GM18502 (cell line): ENCODE results near the gene SPATA7.
A peak's percentile ranks its signal among the peaks of the same experiment; 100 is the strongest.
"Not testable (repeated sequence)": the region's sequence is repeated elsewhere in the genome, so short reads cannot be mapped to it uniquely, and the experiment has no call there.

Source experiments
- ATAC-seq: cut with Tn5 transposase; IDR thresholded peaks from one replicate; pipeline ENCODE4 v1.9.1; 2021; ENCODE audit warnings: mild to moderate bottlenecking; ENCODE audit not compliant: unreplicated experiment, poor library complexity

The SPATA7 gene, protein sequence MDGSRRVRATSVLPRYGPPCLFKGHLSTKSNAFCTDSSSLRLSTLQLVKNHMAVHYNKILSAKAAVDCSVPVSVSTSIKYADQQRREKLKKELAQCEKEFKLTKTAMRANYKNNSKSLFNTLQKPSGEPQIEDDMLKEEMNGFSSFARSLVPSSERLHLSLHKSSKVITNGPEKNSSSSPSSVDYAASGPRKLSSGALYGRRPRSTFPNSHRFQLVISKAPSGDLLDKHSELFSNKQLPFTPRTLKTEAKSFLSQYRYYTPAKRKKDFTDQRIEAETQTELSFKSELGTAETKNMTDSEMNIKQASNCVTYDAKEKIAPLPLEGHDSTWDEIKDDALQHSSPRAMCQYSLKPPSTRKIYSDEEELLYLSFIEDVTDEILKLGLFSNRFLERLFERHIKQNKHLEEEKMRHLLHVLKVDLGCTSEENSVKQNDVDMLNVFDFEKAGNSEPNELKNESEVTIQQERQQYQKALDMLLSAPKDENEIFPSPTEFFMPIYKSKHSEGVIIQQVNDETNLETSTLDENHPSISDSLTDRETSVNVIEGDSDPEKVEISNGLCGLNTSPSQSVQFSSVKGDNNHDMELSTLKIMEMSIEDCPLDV

DNA sequence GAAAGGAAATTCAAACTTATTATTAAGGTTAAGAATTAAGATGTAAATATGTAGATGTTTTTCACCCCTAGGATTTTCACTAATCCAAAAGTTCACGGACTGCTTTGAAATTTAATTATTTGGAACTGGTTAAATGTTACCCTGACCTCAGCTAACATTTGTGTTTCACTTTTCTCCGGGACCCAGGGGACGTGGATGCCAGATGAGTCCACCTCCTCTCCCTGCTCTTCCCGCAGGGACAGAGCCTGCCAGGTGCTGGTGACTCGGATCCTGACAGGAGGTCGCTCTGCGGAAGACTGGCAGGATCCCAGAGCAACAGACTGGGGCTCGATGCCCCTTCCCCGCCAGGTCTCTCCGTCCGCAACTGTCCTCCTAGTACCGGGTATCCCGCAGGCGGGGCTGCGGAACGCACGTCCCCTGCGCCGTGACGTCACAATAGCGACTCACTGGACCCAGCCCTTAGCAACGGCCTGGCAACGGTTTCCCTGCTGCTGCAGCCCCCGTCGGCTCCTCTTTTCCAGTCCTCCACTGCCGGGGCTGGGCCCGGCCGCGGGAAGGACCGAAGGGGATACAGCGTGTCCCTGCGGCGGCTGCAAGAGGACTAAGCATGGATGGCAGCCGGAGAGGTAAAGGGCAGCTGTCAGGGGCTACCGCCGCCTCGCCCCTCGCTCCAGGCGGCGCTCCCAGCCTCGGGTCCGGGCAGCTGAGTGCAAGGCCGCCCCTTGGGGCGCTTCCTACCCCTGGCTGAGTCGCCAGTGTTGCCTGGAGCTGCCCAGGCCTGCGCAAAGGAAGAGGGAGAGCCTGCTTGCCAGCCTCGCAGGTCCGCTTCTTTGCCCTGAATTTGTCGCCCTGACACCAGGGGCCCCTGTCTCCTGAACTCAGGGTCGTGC is at the start of gene SPATA7:
TSS of gene SPATA7 (plus strand) at position 446 of the 890 bp plus-strand sequence. CDS start at position 608, 162 bp downstream.
- peak; percentile 99 for ATAC-seq

DNA sequence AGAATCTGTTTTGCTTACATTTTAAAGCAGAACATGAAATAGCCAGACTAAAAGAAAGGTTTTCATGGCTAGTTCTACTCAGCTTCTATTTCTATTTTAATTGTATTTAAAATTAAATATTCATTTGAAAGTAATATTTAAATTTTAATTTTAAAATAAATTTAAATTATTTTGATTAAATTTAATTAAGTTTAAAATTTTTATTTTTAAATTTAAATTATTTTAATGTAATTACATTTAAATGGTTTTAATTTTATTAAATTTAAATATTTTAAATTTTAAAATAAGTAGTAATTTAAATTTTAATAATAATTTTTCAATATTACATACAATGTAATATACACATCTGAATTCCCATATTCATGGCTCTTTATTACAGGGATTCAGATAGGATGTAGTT is 45.1 kb upstream of the SPATA7 start:
- no peak for ATAC-seq

DNA sequence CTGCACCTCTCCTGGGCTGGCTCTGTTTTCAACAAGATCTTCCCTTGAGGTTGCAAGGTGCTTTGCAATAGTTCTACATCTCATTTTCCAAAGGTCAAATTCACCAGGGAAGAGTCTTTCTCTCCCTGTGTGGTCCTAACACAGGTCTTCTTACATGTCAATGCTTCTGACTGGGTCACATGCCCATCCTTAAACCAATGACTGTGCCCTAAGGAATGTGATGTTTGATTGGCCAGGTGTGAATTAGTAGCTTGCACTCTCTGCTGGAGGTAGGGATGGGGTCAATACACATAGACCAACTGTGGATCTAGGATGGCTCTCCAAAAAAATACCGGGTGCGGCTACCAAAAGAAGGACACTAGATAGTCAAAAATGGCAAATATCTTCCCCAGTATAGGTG is 42.5 kb upstream of the SPATA7 start:
- ATAC-seq: no peak

DNA sequence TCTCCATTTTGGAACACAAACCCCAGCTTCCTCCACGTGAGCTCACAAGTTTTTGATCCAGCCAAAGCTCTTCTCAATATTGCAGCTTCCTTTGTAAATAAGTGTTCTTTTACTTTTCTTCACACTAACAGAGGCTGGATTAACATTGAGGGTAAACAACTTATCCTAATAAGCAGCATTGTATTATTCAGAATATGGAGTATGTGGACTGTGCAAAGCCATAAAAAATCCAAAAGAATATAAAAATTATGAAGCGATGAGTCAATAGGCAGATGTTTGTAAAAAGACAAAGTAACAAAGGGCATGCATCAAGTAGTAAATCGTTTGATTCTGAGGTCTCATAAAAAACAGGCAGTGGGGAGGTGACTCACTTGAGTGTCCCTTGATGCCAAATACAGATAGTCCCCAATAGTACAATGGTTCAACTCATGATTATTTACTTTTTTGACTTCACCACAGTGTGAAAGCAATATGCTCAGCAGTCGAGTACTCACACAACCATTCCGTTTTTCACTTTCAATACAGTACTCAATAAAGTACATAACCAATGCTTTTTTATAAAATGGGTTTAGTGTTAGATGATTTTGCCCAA is 39.3 kb upstream of the SPATA7 start:
- ATAC-seq: no peak

DNA sequence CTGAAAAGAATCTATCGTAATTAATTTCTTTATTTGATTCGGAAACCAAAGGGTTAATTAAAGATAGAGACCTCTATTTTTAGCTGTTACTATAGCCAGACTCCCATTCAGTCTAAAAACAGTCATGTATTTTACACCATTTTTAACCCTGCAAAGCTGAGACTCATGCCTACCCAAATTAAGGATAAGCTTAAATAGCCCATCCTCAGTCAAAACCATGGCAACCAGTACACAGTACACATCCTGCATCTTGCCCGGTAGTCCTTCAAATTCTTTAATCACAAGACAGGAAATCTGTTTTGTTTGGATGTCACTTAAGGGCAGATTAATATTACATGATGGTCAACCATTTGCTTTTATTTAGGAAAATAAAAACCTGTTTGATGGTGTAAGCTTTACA is 36.9 kb upstream of the SPATA7 start:
- ATAC-seq: no peak

DNA sequence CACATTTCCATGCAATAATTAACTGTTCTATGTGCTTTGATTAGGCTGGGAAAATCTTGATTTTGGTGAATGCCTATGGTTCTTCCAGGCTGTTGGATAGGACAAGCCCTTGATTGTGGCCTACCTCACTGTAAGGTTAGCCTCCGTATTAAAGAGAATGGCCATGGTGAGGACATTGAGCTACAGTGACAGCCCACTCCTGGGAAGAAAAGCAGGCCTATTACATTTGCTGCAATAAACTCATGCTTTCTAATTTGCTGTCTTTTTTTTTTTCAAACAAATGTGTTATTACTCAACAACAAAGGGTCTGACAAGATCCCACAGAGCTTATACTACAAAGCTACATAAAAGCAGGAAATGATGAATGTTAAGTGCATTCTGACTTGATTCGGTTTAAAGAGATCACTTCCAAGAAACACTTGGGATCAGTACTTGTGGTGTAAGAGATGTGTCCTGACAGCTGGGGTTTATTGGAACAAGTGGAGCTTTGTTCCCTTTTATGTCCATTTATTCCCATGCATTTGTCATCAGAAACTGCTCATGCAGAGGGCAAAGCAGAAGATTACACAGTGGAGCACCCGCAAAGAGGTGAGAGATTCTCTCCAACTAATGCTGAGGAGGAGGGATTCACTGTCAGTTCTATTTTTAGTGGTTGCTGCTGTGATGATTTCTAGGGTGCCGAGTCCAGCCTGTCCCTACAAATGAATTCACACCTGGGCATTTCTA is 33.3 kb upstream of the SPATA7 start:
- ATAC-seq: no peak

DNA sequence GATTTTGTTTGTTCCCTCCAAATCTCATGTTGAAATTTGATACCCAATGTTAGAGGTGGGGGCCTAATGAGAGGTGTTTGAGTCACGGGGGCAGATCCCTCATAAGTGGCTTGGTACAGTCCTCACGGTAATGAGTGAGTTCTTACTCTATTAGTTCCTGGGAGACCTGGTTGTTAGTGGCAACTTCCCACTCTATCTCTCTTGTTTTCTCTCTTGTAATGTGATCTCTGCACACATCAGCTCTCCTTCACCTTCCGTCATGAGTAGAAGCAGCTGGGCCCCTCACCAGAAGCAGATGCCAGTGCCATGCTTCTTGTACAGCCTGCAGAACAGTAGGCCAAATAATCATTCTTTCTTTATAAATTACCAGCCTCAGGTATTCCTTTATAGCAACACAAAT is 32.8 kb upstream of the SPATA7 start:
- ATAC-seq: no peak

DNA sequence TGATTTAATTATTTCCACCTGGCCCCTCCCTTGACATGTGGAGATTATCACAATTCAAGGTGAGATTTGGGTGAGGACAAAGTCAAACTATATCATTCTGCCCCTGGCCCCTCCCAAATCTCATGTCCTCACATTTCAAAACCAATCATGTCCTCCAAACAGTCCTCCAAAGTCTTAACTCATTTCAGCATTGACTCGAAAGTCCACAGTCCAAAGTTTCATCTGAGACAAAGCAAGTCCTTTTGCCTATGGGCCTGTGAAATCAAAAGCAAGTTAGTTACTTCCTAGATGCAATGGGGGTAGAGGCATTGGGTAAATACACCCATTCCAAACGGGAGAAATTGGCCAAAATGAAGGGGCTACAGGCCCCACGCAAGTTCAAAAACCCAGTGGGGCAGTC is 31.1 kb upstream of the SPATA7 start:
- no peak for ATAC-seq

DNA sequence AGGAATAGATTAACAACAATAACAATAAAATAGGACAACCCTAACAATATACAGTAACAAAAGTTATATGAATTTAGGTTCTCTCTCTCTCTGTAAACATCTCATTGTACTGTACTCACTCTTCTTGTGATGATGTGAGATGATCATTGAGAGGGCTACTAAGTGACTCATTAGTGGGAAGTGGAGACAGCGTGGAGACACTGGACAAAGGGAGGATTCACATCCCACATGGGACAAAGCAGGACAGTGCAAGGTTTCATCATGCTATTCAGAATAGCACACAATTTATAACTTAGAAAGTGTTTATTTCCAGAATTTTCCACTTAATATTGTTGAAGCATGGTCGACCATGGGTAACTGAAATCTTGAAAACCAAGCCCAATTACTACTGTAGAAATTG is 26.0 kb upstream of the SPATA7 start:
- no peak for ATAC-seq

DNA sequence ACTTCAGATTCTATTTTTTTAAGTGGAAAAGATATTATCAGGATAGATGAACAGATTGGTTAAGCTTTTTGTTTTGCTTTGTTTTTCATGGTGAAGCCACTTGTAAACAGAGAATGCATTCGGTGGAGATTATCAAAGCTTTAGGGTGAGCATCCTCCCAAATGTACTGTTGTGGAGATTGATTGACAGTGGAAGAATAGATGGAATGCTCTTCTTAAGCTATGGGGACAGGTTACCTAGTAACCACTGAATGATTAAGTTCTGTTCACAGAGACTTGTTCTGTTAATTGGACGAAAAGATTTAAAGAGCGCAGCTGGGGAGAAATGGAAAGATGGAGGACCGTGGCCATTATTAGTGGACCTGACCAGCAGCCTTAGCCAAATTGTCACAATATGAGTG is 21.8 kb upstream of the SPATA7 start:
- no peak for ATAC-seq

DNA sequence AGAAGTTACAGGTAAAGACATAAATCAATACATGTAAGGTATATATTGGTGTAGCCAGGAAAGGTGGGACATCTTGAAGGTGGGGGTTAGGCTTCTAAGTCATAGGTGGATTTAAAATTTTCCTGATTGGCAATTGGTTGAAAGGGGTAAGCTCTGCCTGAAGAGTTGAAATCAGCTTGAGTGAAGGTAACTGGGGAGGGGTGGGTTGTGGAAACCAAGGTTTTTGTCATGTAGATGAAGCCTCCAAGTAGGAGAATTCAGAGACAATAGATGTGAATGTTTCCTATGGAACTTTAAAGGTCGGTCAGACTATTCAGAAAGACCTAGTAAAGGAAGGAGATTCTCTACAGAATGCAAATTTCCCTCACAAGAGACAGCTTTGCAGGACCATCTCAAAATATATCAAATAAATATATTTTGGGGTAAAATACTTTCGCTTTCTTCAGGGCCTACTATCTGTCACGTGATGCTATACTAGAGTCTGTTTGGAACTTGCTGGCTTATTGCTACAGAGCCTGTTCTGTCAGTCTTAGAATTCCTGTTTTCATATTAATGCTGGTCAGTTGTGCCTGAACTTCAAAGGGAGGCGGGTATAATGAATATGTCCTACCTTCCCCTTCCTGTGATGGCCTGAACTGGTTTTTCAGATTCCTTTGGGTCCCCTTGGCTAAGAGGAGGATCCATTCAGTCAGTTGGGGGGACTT is 20.6 kb upstream of the SPATA7 start:
- ATAC-seq: no peak

DNA sequence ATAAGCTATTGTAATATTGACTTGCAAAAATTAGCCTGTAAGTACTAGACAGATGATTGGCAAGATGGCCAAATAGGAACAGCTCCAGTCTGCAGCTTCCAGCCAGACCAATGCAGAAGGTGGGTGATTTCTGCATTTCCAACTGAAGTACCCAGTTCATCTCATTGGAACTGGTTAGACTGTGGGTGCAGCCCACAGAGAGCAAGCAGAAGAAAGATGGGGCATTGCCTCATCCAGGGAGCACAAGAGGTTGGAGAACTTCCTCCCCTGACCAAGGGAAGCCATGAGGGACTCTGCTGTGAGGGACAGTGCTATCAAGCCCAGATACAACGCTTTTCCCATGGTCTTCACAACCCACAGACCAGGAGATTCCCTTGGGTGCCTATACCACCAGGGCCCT is 16.0 kb upstream of the SPATA7 start:
- no peak for ATAC-seq

DNA sequence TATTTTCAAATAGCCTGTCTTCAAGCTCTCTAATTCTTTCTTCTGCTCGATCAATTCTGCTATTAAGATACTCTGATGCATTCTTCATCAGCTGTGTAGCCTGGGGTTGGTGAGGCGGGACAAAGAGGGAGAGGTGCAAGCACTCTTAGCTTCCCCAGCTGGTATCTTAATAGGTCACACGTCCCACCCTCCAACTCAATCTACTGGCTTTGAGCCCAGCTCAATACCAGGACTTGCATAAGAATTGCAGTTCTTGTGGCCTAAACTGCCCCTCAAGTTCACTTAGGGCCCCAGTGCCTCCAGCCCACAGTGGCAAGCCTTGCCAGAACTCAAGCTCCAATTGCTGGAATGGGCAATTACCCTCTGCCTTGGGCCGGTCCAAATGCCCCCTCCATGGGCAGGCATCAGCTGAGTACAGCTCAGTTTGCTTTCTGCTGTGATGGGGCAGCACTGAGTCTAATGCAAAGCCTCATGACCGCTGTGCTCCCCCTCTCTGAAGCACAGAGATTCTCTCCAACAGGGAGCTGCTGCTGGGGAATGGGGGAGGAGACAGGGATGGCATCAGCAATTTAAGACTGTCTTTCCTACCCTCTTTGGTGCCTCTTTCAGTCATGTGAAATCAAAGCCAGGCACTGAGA is 5.6 kb upstream of the SPATA7 start:
- ATAC-seq: no peak

DNA sequence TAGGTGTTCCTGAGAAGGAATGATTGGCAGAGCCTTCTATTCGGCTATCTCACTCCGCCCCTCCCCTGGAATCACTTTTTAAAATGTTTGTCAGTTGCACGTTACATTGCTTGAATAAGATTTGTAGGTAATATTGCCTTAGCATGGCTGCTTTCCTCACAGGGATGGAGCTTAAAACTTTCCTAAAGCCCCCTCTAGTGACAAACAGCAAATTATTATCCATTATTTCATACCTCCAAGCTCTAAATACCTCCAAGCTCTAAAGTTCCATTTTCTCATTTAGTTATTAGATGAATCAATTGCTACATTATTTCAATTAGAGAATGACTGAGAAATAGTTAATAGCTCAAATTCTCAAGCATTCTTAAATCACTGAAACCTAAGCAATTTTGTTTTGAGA is 5.1 kb upstream of the SPATA7 start:
- ATAC-seq: no peak

DNA sequence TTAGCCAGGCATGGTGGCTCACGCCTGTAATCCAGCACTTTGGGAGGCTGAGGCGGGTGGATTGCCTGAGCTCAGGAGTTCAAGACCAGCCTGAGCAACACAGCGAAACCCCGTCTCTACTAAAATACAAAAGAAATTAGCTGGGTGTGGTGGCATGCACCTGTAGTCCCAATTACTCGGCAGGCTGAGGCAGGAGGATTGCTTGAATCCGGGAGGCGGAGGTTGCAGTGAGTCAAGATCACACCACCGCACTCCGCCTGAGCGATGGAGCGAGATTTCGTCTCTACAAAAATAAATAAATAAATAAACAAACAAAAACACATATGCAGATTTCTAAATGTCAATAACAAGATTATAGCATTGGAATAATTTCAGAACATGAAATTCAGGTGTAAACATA is 3.8 kb upstream of the SPATA7 start:
- not testable (repeated sequence) for ATAC-seq

DNA sequence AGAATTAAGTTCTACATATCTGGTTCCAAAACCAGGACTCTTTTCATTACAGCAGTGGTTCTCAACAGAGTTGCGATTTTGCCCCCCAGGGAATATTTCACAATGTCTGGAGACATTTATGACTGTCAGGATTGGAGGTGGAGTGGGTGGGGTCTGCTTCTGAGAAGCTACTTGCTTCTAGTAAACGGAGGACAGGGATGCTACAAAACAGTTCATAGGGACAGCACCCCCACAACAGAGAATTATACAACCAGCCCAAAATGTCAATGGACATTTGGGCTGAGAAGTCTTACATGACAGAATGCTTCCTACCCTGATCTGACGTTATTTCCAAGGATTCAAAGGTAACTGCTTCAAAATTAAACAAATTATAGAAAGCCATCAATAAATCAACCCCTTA is 739 bp upstream of the SPATA7 start:
- ATAC-seq: no peak

DNA sequence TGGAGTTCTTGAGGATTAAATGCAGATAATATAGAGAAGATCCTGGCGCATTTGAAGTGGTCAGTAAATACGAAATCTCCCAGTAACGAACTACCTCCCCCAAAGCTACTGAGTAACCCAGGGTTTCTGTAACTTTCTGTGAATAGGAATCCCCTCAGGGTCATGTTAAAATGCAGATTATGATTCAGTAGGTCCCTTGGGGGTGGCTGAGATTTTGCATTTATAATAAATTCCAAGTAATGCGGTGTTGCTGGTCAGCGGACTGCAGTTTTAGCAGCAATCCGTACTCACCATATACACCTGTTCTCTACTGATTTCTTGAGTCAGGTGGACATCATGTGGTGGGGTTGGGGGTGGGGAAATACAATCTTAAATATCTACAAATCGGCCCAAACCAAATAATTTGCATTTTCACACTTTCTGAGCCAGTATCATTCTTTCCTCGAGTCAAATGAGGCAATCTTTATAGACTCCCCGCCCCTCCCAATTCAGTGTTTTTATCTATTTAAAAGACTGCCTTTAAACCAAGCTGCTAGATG is 868 bp downstream of the SPATA7 start:
- no peak for ATAC-seq

DNA sequence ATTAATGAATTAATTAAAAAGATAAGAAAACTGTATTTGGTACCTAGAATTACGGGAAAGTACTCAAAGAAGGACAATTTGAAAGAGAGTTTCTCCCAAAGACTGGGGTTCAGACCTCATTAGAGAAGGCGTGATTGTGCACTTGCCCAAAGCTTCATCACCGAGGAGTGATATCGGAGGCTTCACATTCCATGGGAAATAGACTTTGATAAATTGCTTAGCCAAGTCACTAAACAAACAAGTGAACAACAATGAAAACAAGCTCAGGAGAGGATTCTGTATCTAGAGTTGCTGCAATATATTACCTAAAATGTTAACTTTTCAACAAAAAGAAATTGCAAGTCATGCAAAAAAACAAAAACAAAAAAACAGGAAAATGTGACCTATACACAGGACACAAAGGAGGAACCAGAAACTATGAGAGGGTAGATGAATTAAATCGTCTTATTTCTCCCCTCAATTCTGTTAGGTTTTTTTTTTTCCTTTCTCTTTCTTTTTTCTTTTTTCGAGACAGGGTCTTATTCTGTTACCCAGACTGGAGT is 3.4 kb downstream of the SPATA7 start:
- no peak for ATAC-seq
